ENCODE results near the gene STK16. TPM values are rescaled to one million over a fixed set of nuclear protein-coding genes. Genes with fewer than 3 reads are reported as not detected.

Gene STK16
- total and polyA plus RNA-seq, 2 of the 13 experiments (the other 11 are each of a cell fraction or from before 2014, with no cell fraction given): 28.0 to 50.9 TPM

DNA sequence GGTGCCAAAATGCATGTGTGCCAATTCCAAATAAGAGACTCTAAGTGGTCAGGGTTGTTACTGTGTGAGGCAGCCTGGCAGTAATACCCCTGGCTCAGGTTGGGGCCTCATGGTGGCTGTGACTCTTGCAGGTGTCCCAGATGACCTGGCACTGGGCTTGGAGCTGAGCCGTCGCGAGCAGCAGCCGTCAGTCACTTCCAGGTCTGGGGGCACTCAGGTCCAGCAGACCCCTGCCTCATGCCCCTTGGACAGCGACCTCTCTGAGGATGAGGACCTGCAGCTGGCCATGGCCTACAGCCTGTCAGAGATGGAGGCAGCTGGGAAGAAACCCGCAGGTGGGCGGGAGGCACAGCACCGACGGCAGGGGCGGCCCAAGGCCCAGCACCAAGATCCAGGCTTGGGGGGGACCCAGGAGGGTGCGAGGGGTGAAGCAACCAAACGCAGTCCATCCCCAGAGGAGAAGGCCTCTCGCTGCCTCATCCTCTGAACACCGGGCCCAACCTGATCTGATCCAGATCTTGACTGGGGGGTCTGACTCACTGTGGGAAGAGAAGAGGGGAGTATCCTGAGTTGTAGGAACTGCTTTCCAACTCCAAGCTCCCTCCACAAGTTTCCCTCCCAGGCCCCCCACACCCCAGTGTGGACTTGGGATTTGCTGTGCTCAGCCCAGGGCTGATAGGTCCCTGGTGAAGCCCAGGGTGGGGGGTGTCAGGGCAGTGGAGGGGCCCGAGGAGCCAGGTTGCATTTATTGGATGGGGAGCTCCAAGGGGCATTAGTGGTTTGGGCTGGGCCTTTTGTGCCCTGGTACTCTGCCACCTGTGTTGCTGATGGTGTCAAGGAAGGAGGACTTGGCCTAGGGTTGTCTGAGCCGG lies 39.5 kb downstream of the STK16 start:
- Histone ChIP-seq H3K27ac (ENCODE audit: extremely low read length, insufficient read depth, low read length) (no peak overlapping the region), H3K9ac (ENCODE audit: insufficient read depth, low read depth, low read length) (no peak overlapping the region), H2AFZ (ENCODE audit: low read length) (no peak overlapping the region), H3K27me3 (ENCODE audit: control insufficient read depth in 1 of 2, insufficient read depth in 2 of 2, low read length in 2 of 2) (no peaks in the 10 kb centered on the region; a peak in 1 of 5 replicates), H3K9me3 (ENCODE audit: low read length) (no peaks in the 10 kb centered on the region), H4K20me1 (ENCODE audit: insufficient read depth, low read length) (no peaks in the 10 kb centered on the region), H3K36me3 (replicated peaks in 1 of 2; ENCODE audit: control insufficient read depth in 1 of 2, insufficient read depth in 2 of 2, low read length in 2 of 2) (peaks cover 4 to 10% of the 10 kb centered on the region in 2 experiments; a peak in 4 of 5 replicates), H3K79me2 (ENCODE audit: insufficient read depth, low read length) (no peaks in the 10 kb centered on the region), H3K4me3 (replicated peaks in 1 of 3; ENCODE audit: insufficient read depth in 1 of 3, low read depth in 2 of 3, low read length in 3 of 3) (no peak overlapping the region), H3K4me1 (ENCODE audit: insufficient read depth, low read length) (peaks cover 17% of the 10 kb centered on the region), H3K4me2 (ENCODE audit: low read depth, low read length) (no peak overlapping the region)
- in situ Hi-C loops (cut with HindIII; ENCODE audit: extremely low pct_ligation_motif_present, low pct_unique_long_range_greater_than_20kb) (no loop called here), intact Hi-C loops (cut with micrococcal nuclease; ENCODE audit: unreplicated experiment) (no loop called here)
- ChIA-PET CTCF (ENCODE audit: low intra/inter-chr PET ratio, low total read pairs) (no interaction called here), POLR2A (no interaction called here)
- FAIRE-seq (no peak), ATAC-seq (no peak), DNase-seq (ENCODE audit: low spot score) (no peak)
- no TSS peak for BruUV-seq (replicated peaks)
- TF ChIP-seq MXI1 (IDR thresholded peaks at IDR 0.05; ENCODE audit: borderline replicate concordance, low read depth, low read length) (no peak), RBM39 (IDR thresholded peaks at IDR 0.05; ENCODE audit: low read depth, low read length, poor library complexity, severe bottlenecking) (peak; percentile 19), AGO2 (optimal IDR thresholded peaks at IDR 0.05; ENCODE audit: low read depth, low read length) (peak; percentile 19), RBFOX2 (IDR thresholded peaks at IDR 0.05; ENCODE audit: low read depth, low read length) (peak; percentile 49)
- WGBS (ENCODE audit: low lambda C conversion rate): 96% methylated on average over 16 of the region's 16 CpGs

DNA sequence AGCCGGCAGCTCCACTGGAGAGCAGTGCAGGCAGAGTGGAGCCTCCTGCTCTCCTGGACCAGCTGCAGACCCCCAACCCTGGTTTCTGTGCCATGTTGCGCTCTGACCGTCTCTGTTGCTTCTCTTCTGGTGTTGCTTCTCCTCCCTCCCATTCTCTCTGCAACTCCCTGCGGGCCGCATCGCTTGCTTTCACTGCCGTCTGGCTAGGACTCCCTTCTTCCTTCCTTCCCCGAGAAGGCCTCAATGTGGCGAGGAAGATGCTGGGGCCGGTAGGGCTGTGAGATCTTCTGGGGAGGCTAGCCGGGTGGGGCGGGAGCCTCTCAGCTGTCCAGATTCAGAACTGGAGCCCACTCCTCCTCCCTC lies 40.1 kb downstream of the STK16 start:
- POLR2A ChIA-PET: no interaction called here
- TF ChIP-seq NONO (IDR thresholded peaks at IDR 0.05): no peak
- no peak for TF ChIP-seq NONO (CRISPR knock-in tag; conservative IDR thresholded peaks at IDR 0.05)
- TF ChIP-seq, protein P1, sequence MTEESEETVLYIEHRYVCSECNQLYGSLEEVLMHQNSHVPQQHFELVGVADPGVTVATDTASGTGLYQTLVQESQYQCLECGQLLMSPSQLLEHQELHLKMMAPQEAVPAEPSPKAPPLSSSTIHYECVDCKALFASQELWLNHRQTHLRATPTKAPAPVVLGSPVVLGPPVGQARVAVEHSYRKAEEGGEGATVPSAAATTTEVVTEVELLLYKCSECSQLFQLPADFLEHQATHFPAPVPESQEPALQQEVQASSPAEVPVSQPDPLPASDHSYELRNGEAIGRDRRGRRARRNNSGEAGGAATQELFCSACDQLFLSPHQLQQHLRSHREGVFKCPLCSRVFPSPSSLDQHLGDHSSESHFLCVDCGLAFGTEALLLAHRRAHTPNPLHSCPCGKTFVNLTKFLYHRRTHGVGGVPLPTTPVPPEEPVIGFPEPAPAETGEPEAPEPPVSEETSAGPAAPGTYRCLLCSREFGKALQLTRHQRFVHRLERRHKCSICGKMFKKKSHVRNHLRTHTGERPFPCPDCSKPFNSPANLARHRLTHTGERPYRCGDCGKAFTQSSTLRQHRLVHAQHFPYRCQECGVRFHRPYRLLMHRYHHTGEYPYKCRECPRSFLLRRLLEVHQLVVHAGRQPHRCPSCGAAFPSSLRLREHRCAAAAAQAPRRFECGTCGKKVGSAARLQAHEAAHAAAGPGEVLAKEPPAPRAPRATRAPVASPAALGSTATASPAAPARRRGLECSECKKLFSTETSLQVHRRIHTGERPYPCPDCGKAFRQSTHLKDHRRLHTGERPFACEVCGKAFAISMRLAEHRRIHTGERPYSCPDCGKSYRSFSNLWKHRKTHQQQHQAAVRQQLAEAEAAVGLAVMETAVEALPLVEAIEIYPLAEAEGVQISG (CRISPR knock-in tag; IDR thresholded peaks at IDR 0.05): no peak
- no peak for TF ChIP-seq ZNF274 (CRISPR knock-in tag; IDR thresholded peaks at IDR 0.05)
- no peak for TF ChIP-seq SAP130 (CRISPR knock-in tag; IDR thresholded peaks at IDR 0.05; ENCODE audit: low read depth)
- BruUV-seq (replicated peaks): no TSS peak
- CTCF ChIA-PET (ENCODE audit: low intra/inter-chr PET ratio, low total read pairs): no interaction called here
- ATAC-seq: no peak
- H3K79me2 ChIP-seq (ENCODE audit: insufficient read depth, low read length): no peaks in the 10 kb centered on the region
- peaks cover 0 to 3% of the 10 kb centered on the region in 2 experiments; a peak in 3 of 5 replicates for H3K27me3 ChIP-seq (ENCODE audit: control insufficient read depth in 1 of 2, insufficient read depth in 2 of 2, low read length in 2 of 2)
- H3K9me3 ChIP-seq (ENCODE audit: low read length): no peaks in the 10 kb centered on the region
- no peak for FAIRE-seq
- H2AFZ ChIP-seq (ENCODE audit: low read length): no peak overlapping the region
- intact Hi-C loops (cut with micrococcal nuclease; ENCODE audit: unreplicated experiment): no loop called here
- no peak overlapping the region for H3K27ac ChIP-seq (ENCODE audit: extremely low read length, insufficient read depth, low read length)
- in situ Hi-C loops (cut with HindIII; ENCODE audit: extremely low pct_ligation_motif_present, low pct_unique_long_range_greater_than_20kb): no loop called here
- no peak overlapping the region for H3K4me3 ChIP-seq (replicated peaks in 1 of 3; ENCODE audit: insufficient read depth in 1 of 3, low read depth in 2 of 3, low read length in 3 of 3)
- H3K36me3 ChIP-seq (replicated peaks in 1 of 2; ENCODE audit: control insufficient read depth in 1 of 2, insufficient read depth in 2 of 2, low read length in 2 of 2): peaks cover 4 to 10% of the 10 kb centered on the region in 2 experiments; a peak in 4 of 5 replicates
- no peaks in the 10 kb centered on the region for H4K20me1 ChIP-seq (ENCODE audit: insufficient read depth, low read length)
- H3K4me1 ChIP-seq (ENCODE audit: insufficient read depth, low read length): peaks cover 11% of the 10 kb centered on the region; the same call in 1 of the 2 replicates
- 98% methylated on average over 12 of the region's 12 CpGs for WGBS (ENCODE audit: low lambda C conversion rate)
- DNase-seq (ENCODE audit: low spot score): no peak
- H3K4me2 ChIP-seq (ENCODE audit: low read depth, low read length): no peak overlapping the region
- no peak overlapping the region for H3K9ac ChIP-seq (ENCODE audit: insufficient read depth, low read depth, low read length)
